Tibial nerve (tissue), 4 donors: ENCODE results near the gene KRT80. TPM values are rescaled to one million over a fixed set of nuclear protein-coding genes. Genes with fewer than 3 reads are reported as not detected.
A peak's percentile ranks its signal among the peaks of the same experiment; 100 is the strongest.

Experiments used
- DNase-seq, 2 donors: peaks; one replicate each; pipeline ENCODE4 v3.0.0-alpha.2; 2019; ENCODE audit warnings: low spot score in 2 of 2
- H3K27ac ChIP-seq, 4 donors: fragments of 200-600 bp; sonication (generic) in 3 of 4; one replicate each; pipeline ENCODE4 v1.5.1; 2017 to 2019; ENCODE audit warnings: mild to moderate bottlenecking in 1 of 4
- H3K27me3 ChIP-seq, 2 donors: fragments of 200-600 bp; sonication (generic) in 1 of 2; one replicate each; pipeline versions ENCODE4 v1.5.1 to v1.6.0; 2017 to 2019
- H3K36me3 ChIP-seq, 3 donors: fragments of 200-600 bp; sonication (generic); one replicate each; pipeline ENCODE4 v1.5.1; 2018 to 2019
- H3K4me1 ChIP-seq, 4 donors: fragments of 200-600 bp; sonication (generic) in 3 of 4; one replicate each; pipeline ENCODE4 v1.5.1; 2017 to 2019
- H3K4me3 ChIP-seq, 4 donors: fragments of 200-600 bp; sonication (generic) in 3 of 4; one replicate each; pipeline ENCODE4 v1.5.1; 2017 to 2019; ENCODE audit warnings: mild to moderate bottlenecking in 1 of 4, moderate library complexity in 1 of 4
- H3K9me3 ChIP-seq, 4 donors: fragments of 200-600 bp; sonication (generic) in 3 of 4; one replicate each; pipeline ENCODE4 v1.5.1; 2017 to 2019
- CTCF ChIP-seq, 5 experiments: fragments of 200-600 bp in 3 of 5; fragments of 450-650 bp in 2 of 5; sonication (generic) in 3 of 5; IDR thresholded peaks; one replicate each; pipeline ENCODE4 v1.5.1; 2016 to 2019; ENCODE audit warnings: antibody characterized with exemption in 5 of 5, mild to moderate bottlenecking in 3 of 5, moderate library complexity in 2 of 5
- EP300 ChIP-seq, 2 donors: sonication (generic); formaldehyde crosslinking; IDR thresholded peaks; one replicate each; pipeline ENCODE4 v1.6.1; 2017; ENCODE audit warnings: antibody characterized with exemption in 2 of 2, mild to moderate bottlenecking in 1 of 2
- POLR2A ChIP-seq, 2 donors: fragments of 450-650 bp; IDR thresholded peaks; one replicate each; pipeline ENCODE4 v1.6.1; 2017; ENCODE audit warnings: antibody characterized with exemption in 2 of 2, mild to moderate bottlenecking in 2 of 2, moderate library complexity in 2 of 2
- WGBS, 2 donors: methylation state at CpG; one replicate each; pipeline ENCODE4 v1.1.5; 2018; 5-methylcytosine and 5-hydroxymethylcytosine counted together
- total RNA-seq, 4 donors: library from RNA; depleted of rRNA; stranded (reverse); fragments of >200 nt; gene quantifications; one replicate each; pipeline ENCODE4 v1.1.0, GENCODE V29; 2016

The KRT80 gene
- total RNA-seq, 4 donors from 2014 or later: not detected

GRCh38 chr12:52206304-52207040, 14.7 kb upstream of the KRT80 start:
- Histone ChIP-seq H3K27ac (no peak overlapping the region), H3K36me3 (no peaks in the 10 kb centered on the region), H3K9me3 (no peaks in the 10 kb centered on the region), H3K27me3 (peaks cover 0 to 7% of the 10 kb centered on the region in 2 donors), H3K4me3 (no peak overlapping the region), H3K4me1 (peaks cover 0 to 26% (median 11%) of the 10 kb centered on the region in 4 donors)
- DNase-seq: no peak
- 82% methylated on average over 8 to 9 of the region's 9 CpGs for WGBS, 2 donors
- TF ChIP-seq POLR2A (IDR thresholded peaks at IDR 0.05): no peak
- no peak for TF ChIP-seq CTCF (IDR thresholded peaks at IDR 0.05)
- no peak for TF ChIP-seq EP300 (IDR thresholded peaks at IDR 0.05)

DNA sequence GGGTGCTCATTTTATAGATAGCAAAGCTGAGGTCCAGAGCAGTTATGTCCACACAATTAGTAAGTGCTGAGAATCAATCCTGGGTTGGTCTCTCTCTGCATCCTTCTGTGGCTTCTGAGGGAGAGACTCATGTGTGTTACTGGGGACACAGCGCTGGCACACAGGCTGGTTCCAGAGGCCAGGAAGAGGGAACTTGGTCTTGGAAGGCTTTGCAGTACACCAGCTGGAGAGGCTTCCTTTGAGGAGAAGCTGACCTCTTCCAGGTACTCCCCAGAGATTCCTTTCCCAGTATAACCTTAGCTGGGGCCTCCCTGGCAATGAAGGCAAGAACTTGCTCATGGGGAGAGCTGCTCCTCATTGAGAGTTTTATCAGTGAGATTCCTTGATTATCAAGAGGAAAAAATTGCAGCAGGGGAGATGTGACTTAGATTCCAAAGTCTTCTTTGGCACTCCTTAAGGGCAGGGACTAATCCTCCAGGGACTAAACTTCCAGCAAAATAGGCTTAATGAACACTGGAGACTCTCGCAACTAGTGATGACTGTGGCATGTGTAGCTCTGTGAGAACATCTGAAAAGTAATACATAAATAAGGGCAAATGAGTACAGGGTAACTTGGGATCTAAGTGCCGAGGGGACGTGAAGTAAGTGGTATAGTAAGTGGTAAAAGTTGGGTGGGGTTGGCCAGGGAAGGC, 13.9 kb upstream of the KRT80 start:
- peaks cover 0 to 26% (median 11%) of the 10 kb centered on the region in 4 donors for H3K4me1 ChIP-seq
- no peak overlapping the region for H3K27ac ChIP-seq
- H3K4me3 ChIP-seq: no peak overlapping the region
- 82 to 92% methylated on average over 4 of the region's 4 CpGs for WGBS, 2 donors
- H3K9me3 ChIP-seq: no peaks in the 10 kb centered on the region
- H3K27me3 ChIP-seq: peaks cover 0 to 7% of the 10 kb centered on the region in 2 donors
- no peaks in the 10 kb centered on the region for H3K36me3 ChIP-seq
- no peak for TF ChIP-seq EP300 (IDR thresholded peaks at IDR 0.05)
- no peak for TF ChIP-seq CTCF (IDR thresholded peaks at IDR 0.05)
- TF ChIP-seq POLR2A (IDR thresholded peaks at IDR 0.05): no peak
- no peak for DNase-seq

GRCh38 chr12:52204931-52205505, 13.2 kb upstream of the KRT80 start:
- no peak for DNase-seq
- no peak overlapping the region for H3K27ac ChIP-seq
- no peaks in the 10 kb centered on the region for H3K36me3 ChIP-seq
- H3K9me3 ChIP-seq: no peaks in the 10 kb centered on the region
- no peak overlapping the region for H3K4me3 ChIP-seq
- WGBS, 2 donors: 82 to 89% methylated on average over 5 to 7 of the region's 7 CpGs
- TF ChIP-seq POLR2A (IDR thresholded peaks at IDR 0.05) (no peak), CTCF (IDR thresholded peaks at IDR 0.05) (no peak), EP300 (IDR thresholded peaks at IDR 0.05) (no peak)
- H3K27me3 ChIP-seq: peaks cover 0 to 7% of the 10 kb centered on the region in 2 donors
- peaks cover 0 to 26% (median 11%) of the 10 kb centered on the region in 4 donors for H3K4me1 ChIP-seq

DNA sequence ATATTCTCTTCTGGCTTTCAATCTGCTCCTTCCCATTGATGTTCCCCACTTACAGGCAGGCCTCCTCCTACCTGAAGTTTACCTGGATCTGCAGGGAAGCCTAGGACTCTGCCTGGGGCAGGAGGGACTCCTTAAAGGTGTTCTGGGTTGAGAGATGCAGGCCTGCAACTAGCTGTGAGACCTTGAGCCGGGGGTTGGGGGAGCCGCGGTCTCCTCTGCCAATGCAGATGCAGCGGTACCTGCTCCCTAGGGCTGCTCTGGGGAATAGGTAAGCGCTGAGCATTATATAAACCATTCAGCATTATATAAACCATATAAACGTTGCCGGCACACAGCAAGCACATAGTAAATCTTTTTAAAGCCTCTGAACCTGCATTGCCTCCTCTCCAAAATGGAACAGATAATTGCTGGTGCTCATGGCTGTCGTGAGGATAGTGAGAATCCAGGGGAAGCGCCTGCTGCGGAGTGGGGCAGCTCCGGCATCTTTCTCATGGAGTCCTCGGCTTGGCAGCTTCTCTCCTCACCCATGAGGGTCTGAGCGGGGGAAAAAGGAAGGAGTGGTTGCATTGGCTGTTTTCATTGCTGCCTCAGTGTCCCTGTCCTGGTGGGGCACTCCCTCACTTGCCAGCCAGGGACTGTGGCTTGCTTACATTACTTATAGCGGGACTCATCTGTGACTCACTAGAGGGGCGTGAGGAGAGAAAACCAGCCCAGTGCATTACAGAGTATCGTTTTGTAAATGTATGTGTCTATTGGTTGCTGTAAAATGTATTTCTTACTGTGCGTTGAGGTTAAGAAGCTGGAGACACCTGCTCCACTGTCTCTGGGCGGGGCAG, 12.5 kb upstream of the KRT80 start:
- 86 to 88% methylated on average over 18 of the region's 18 CpGs for WGBS, 2 donors
- peak in 1 of 2 donors; percentile 3 for DNase-seq

More for the DNA sequence above, 12.5 kb upstream of the KRT80 start:
- Histone ChIP-seq H3K27me3 (peaks cover 0 to 3% of the 10 kb centered on the region in 2 donors), H3K4me3 (no peak overlapping the region), H3K4me1 (peaks cover 0 to 28% (median 11%) of the 10 kb centered on the region in 4 donors), H3K9me3 (no peaks in the 10 kb centered on the region), H3K36me3 (no peaks in the 10 kb centered on the region), H3K27ac (no peak overlapping the region)
- no peak for TF ChIP-seq EP300 (IDR thresholded peaks at IDR 0.05)
- TF ChIP-seq CTCF (IDR thresholded peaks at IDR 0.05): no peak
- TF ChIP-seq POLR2A (IDR thresholded peaks at IDR 0.05): no peak
